Transverse colon (tissue), 4 donors: ENCODE data around the gene TM4SF18. TPM values are rescaled to one million over a fixed set of nuclear protein-coding genes. Genes with fewer than 3 reads are reported as not detected.
A peak's percentile ranks its signal among the peaks of the same experiment; 100 is the strongest.

ENCODE experiments used
- DNase-seq: peaks from one replicate; pipeline ENCODE4 v3.0.0-alpha.2; 2019
- H3K27ac ChIP-seq, 4 donors: fragments of 200-600 bp; sonication (generic); 2 replicates each; pipeline ENCODE4 v1.5.1; 2016 to 2018; ENCODE audit warnings: inconsistent platforms in 4 of 4
- H3K27me3 ChIP-seq: fragments of 200-600 bp; sonication (generic); 2 replicates; pipeline ENCODE4 v1.5.1; 2017; ENCODE audit warnings: inconsistent platforms
- H3K36me3 ChIP-seq, 4 donors: fragments of 200-600 bp; sonication (generic); 2 replicates each; pipeline ENCODE4 v1.5.1; 2017 to 2019; ENCODE audit warnings: inconsistent platforms in 4 of 4
- H3K4me1 ChIP-seq, 4 donors: fragments of 200-600 bp; sonication (generic); 2 replicates each; pipeline ENCODE4 v1.5.1; 2017 to 2020; ENCODE audit warnings: inconsistent platforms in 4 of 4
- H3K4me3 ChIP-seq, 4 donors: fragments of 200-600 bp; sonication (generic); 1 replicate in 1 of 4; 2 replicates in 3 of 4; pipeline versions ENCODE4 v1.5.1 to v1.6.1; 2017 to 2019; ENCODE audit warnings: inconsistent platforms in 4 of 4
- H3K9me3 ChIP-seq, 2 donors: fragments of 200-600 bp; sonication (generic); 2 replicates each; pipeline ENCODE4 v1.5.1; 2017 to 2019; ENCODE audit warnings: inconsistent platforms in 2 of 2
- EP300 ChIP-seq: sonication (generic); formaldehyde crosslinking; IDR thresholded peaks from one replicate; pipeline ENCODE4 v1.6.1; 2017; ENCODE audit warnings: antibody characterized with exemption, low read depth
- POLR2A ChIP-seq: fragments of 450-650 bp; IDR thresholded peaks from one replicate; pipeline ENCODE4 v1.6.1; 2016; ENCODE audit warnings: antibody characterized with exemption, mild to moderate bottlenecking, moderate library complexity
- POLR2AphosphoS5 ChIP-seq, 3 donors: sonication (generic); formaldehyde crosslinking; IDR thresholded peaks; one replicate each; pipeline ENCODE4 v1.6.1; 2016; ENCODE audit warnings: antibody characterized with exemption in 3 of 3
- WGBS, 2 donors: methylation state at CpG; one replicate each; pipeline ENCODE4 v1.1.5; 2018; ENCODE audit warnings: low coverage in 1 of 2; 5-methylcytosine and 5-hydroxymethylcytosine counted together
- in situ Hi-C, 4 donors: fragments of 200-750 bp; cut with MboI; loops; one replicate each; pipeline versions ENCODE4 v1.15.0 to v1.15.1; 2017; ENCODE audit warnings: low sequenced_read_pairs in 3 of 4, low pct_ligation_motif_present in 1 of 4, low pct_unique_long_range_greater_than_20kb in 1 of 4
- intact Hi-C: fragments of 100-400 bp; cut with DNase I; formaldehyde crosslinking; loops from one replicate; pipeline ENCODE4 v1.15.1; 2023; ENCODE audit warnings: low total_unique reads
- total RNA-seq, 4 donors: library from RNA; depleted of rRNA; stranded (reverse); fragments of >200 nt; gene quantifications; one replicate each; pipeline ENCODE4 v1.1.0, GENCODE V29; 2016
- TF ChIP-seq, protein P1 (sequence below), 5 experiments: fragments of 200-600 bp in 3 of 5; fragments of 450-650 bp in 2 of 5; sonication (generic) in 3 of 5; IDR thresholded peaks; 1 replicate in 2 of 5; 2 replicates in 3 of 5; pipeline ENCODE4 v1.5.1; 2016 to 2017; ENCODE audit warnings: antibody characterized with exemption in 5 of 5, inconsistent platforms in 3 of 5, mild to moderate bottlenecking in 2 of 5, moderate library complexity in 1 of 5

Gene TM4SF18
- total RNA-seq, 4 donors from 2014 or later: 0.80 to 1.4 (median 0.82) TPM; not detected in 1

DNA sequence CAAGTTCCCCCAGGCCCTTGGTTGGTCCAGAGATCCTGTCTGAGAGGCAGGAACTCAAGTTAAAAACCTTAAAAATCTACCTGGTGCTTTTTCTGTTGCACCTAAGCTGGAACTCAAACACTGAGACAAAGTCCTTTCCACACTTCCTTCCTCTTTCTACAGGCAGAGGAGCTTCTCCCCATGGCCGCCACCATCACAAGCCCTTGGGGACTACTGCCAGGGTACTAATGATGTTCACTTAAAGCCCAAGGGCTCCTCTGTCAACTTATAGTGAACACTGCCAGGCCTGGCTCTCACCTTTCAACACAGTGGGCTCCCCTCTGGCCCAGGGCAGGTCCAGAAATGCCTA lies 26.0 kb downstream of the TM4SF18 start:
- in situ Hi-C loops (no loop called here), intact Hi-C loops (no loop called here)
- no peak overlapping the region for H3K27ac ChIP-seq
- H3K36me3 ChIP-seq: no peaks in the 10 kb centered on the region
- DNase-seq: no peak
- H3K9me3 ChIP-seq: no peaks in the 10 kb centered on the region
- H3K27me3 ChIP-seq: no peaks in the 10 kb centered on the region
- no peak overlapping the region for H3K4me3 ChIP-seq
- H3K4me1 ChIP-seq: no peaks in the 10 kb centered on the region
- 93% methylated on average over 1 of the region's 1 CpG; no CpG with 5 or more reads in 1 of the 2 donors for WGBS, 2 donors
- TF ChIP-seq, protein P1, sequence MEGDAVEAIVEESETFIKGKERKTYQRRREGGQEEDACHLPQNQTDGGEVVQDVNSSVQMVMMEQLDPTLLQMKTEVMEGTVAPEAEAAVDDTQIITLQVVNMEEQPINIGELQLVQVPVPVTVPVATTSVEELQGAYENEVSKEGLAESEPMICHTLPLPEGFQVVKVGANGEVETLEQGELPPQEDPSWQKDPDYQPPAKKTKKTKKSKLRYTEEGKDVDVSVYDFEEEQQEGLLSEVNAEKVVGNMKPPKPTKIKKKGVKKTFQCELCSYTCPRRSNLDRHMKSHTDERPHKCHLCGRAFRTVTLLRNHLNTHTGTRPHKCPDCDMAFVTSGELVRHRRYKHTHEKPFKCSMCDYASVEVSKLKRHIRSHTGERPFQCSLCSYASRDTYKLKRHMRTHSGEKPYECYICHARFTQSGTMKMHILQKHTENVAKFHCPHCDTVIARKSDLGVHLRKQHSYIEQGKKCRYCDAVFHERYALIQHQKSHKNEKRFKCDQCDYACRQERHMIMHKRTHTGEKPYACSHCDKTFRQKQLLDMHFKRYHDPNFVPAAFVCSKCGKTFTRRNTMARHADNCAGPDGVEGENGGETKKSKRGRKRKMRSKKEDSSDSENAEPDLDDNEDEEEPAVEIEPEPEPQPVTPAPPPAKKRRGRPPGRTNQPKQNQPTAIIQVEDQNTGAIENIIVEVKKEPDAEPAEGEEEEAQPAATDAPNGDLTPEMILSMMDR (IDR thresholded peaks at IDR 0.05): no peak
- TF ChIP-seq EP300 (no peak), POLR2AphosphoS5 (IDR thresholded peaks at IDR 0.05) (no peak), POLR2A (no peak)

DNA sequence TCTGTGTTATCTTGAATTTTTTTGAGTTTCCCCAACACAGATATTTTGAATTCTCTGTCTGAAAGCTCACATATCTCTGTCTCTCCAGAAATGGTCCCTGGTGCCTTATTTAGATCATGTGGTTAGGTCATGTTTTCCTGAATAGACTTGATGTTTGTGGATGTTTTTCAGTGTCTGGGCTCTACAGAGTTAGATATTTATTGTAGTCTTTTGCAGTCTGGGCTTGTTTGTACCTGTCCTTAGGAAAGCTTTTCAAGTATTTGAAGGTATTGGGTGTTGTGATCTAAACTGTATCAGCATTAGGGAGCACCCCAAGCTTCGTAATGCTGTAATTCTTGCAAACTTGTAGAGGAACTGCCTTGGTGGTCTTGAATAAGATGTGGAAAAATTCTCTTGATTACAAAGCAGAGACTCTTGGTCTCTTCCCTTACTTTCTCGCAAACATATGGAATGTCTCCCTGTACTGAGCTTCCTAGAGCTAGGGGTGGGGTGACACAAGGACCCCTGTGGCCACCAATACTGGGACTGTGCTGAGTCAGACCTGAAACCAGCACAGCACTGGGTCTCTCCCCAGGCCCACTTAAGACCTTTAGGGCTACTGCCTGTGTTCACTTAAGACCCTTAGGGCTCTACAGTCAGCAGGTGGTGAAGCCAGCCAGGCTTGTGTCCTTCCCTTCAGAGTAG lies 26.5 kb downstream of the TM4SF18 start:
- Histone ChIP-seq H3K27me3 (no peaks in the 10 kb centered on the region), H3K27ac (no peak overlapping the region), H3K36me3 (no peaks in the 10 kb centered on the region), H3K9me3 (no peaks in the 10 kb centered on the region), H3K4me1 (no peaks in the 10 kb centered on the region), H3K4me3 (no peak overlapping the region)
- in situ Hi-C loops: no loop called here
- intact Hi-C loops: no loop called here
- no peak for DNase-seq
- 83 to 96% methylated on average over 2 of the region's 2 CpGs for WGBS, 2 donors
- TF ChIP-seq POLR2AphosphoS5 (IDR thresholded peaks at IDR 0.05): no peak
- no peak for TF ChIP-seq EP300

DNA sequence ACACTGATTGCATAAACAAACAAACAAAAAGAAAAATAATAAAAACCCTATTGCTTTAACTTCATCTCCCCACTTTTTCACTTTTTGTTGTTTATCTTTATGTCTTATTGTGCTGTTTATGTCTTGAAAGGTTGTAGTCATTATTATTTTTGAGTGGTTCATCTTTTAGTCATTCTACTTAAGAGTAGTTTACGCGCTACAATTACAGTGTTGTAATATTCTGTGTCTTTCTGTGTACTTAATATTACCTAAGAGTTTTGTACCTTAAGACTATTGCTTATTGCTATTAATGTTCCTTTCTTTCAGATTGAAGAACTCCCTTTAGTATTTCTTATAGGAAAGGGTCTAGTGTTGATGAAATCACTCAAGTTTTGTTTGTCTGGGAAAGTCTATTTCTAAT lies 28.1 kb downstream of the TM4SF18 start:
- H3K36me3 ChIP-seq: no peaks in the 10 kb centered on the region
- no peaks in the 10 kb centered on the region for H3K9me3 ChIP-seq
- DNase-seq: no peak
- peaks cover 3 to 8% (median 5%) of the 10 kb centered on the region in 4 donors for H3K4me1 ChIP-seq
- intact Hi-C loops (no loop called here), in situ Hi-C loops (no loop called here)
- 96 to 100% methylated on average over 2 of the region's 2 CpGs for WGBS, 2 donors
- no peak overlapping the region for H3K27ac ChIP-seq
- no peaks in the 10 kb centered on the region for H3K27me3 ChIP-seq
- H3K4me3 ChIP-seq: no peak overlapping the region
- TF ChIP-seq EP300 (no peak), POLR2A (no peak), POLR2AphosphoS5 (IDR thresholded peaks at IDR 0.05) (no peak)
- TF ChIP-seq, protein P1 (IDR thresholded peaks at IDR 0.05): no peak

DNA sequence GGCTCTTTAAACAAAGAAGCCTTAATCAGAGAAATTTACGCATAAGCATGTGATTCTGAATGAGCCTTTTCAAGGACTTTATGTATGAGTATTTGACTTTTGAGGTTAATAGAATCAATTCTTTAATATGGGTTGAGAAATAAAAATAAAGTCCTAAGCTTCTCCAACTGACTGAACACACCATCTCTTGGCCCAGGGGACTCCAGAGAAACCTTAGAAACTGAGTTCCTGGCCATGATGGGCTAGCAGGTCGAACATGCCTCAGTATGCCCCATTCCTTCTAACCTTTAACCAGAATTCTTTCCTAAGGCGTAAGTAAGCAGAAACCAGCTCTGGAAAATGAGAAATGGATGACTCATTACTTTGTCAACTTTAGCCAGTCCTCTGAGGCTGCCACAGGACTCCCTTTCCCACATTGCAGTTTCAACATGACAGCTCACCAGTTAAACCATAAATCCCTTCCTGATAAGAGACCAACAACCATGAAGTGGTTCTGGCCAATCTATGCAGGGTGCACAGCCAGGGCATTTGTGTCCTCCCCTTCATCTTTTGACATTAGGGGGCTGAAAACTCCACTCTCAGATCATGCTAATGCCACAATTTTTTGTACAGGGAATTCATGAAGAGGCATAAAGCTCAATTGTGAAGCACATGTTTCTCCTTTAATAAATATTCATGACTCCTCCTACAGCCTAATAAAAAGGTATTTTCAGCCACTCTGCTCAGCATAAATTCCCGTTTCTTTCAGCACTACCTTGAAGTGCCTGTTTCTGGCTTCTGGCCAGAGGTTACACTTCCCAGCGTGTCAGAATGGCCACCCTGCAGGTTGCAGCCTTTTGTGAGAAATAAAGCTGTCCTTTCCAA lies 33.3 kb downstream of the TM4SF18 start:
- TF ChIP-seq, protein P1 (IDR thresholded peaks at IDR 0.05): no peak
- no peak for TF ChIP-seq POLR2A
- TF ChIP-seq POLR2AphosphoS5 (IDR thresholded peaks at IDR 0.05): peak in 2 of 3 donors; percentile 44 to 69
- TF ChIP-seq EP300: peak; percentile 4
- H3K27ac ChIP-seq: peak overlapping the region; percentile 52 to 82 (median 68)
- peak; percentile 52 for DNase-seq
- H3K4me3 ChIP-seq: no peak overlapping the region
- H3K27me3 ChIP-seq: no peaks in the 10 kb centered on the region
- in situ Hi-C loops: no loop called here
- no peaks in the 10 kb centered on the region for H3K36me3 ChIP-seq
- 28 to 30% methylated on average over 3 to 5 of the region's 5 CpGs for WGBS, 2 donors
- H3K4me1 ChIP-seq: peaks cover 5 to 28% (median 22%) of the 10 kb centered on the region in 4 donors
- intact Hi-C loops: no loop called here
- H3K9me3 ChIP-seq: no peaks in the 10 kb centered on the region
